DOHH2 (cell line): ENCODE measurements around the gene SMOC1.

Experiments used
- H3F3A ChIP-seq: fragments of 200-600 bp; sonication (generic), shearing (Covaris generic); 2 replicates; pipeline ENCODE4 v1.6.0; 2016; ENCODE audit warnings: antibody characterized with exemption, mild to moderate bottlenecking; ENCODE audit not compliant: control insufficient read depth, insufficient read depth
- H3K27ac ChIP-seq: fragments of 200-600 bp; sonication (generic); 2 replicates; pipeline ENCODE4 v1.5.1; 2014; ENCODE audit warnings: low read depth, mild to moderate bottlenecking, low read length, moderate library complexity
- H3K27me3 ChIP-seq: fragments of 200-600 bp; sonication (generic); 2 replicates; pipeline ENCODE4 v1.6.1; 2014; ENCODE audit warnings: mild to moderate bottlenecking, low read length, mixed read lengths; ENCODE audit not compliant: control insufficient read depth
- H3K36me3 ChIP-seq: fragments of 200-600 bp; sonication (generic); 2 replicates; pipeline ENCODE4 v1.6.1; 2014; ENCODE audit warnings: mild to moderate bottlenecking, low read length, moderate library complexity, mixed read lengths; ENCODE audit not compliant: control insufficient read depth
- H3K4me1 ChIP-seq: fragments of 200-600 bp; sonication (generic); 2 replicates; pipeline ENCODE4 v1.6.1; 2014; ENCODE audit warnings: mild to moderate bottlenecking, low read length, mixed read lengths; ENCODE audit not compliant: control insufficient read depth
- H3K4me2 ChIP-seq: fragments of 200-600 bp; sonication (generic); 2 replicates; pipeline ENCODE4 v1.6.0; 2014; ENCODE audit warnings: mild to moderate bottlenecking, low read length, moderate library complexity
- H3K4me3 ChIP-seq: fragments of 200-600 bp; sonication (generic); 2 replicates; pipeline ENCODE4 v1.5.1; 2014; ENCODE audit warnings: mild to moderate bottlenecking, low read length, mixed read lengths
- H3K79me2 ChIP-seq: fragments of 200-600 bp; sonication (generic); 2 replicates; pipeline ENCODE4 v1.6.1; 2014; ENCODE audit warnings: mild to moderate bottlenecking, low read length, mixed read lengths; ENCODE audit not compliant: control insufficient read depth
- H3K9me2 ChIP-seq: fragments of 200-600 bp; sonication (generic); replicated peaks from 2 replicates; pipeline ENCODE4 v1.6.1; 2014; ENCODE audit warnings: mild to moderate bottlenecking, low read length, mixed read lengths; ENCODE audit not compliant: control insufficient read depth
- H3K9me3 ChIP-seq: fragments of 200-600 bp; sonication (generic); 2 replicates; pipeline ENCODE4 v1.6.1; 2014; ENCODE audit warnings: antibody characterized with exemption, low read length, mixed read lengths; ENCODE audit not compliant: control insufficient read depth, insufficient read depth
- H4K20me1 ChIP-seq: fragments of 200-600 bp; sonication (generic); 2 replicates; pipeline ENCODE4 v1.6.0; 2014; ENCODE audit warnings: low read depth, mild to moderate bottlenecking, antibody characterized with exemption, low read length, moderate library complexity; ENCODE audit not compliant: control insufficient read depth, insufficient read depth
- CTCF ChIP-seq: fragments of 200-600 bp; sonication (generic); IDR thresholded peaks from one replicate; pipeline ENCODE4 v1.5.1; 2014; ENCODE audit warnings: antibody characterized with exemption, mild to moderate bottlenecking, low read depth, low read length; ENCODE audit not compliant: poor library complexity, severe bottlenecking
- EZH2phosphoT487 ChIP-seq: fragments of 200-600 bp; sonication (generic); IDR thresholded peaks from 2 replicates; pipeline ENCODE4 v1.6.1; 2017; ENCODE audit warnings: borderline replicate concordance, mild to moderate bottlenecking, antibody characterized with exemption, low read length, moderate library complexity, mixed read lengths

The SMOC1 gene

GRCh38 chr14:70061108-70061507 is 181.9 kb downstream of the SMOC1 start:
- H3K9me3 ChIP-seq = no peaks in the 10 kb centered on the region
- H3K4me2 ChIP-seq = no peak overlapping the region
- no peaks in the 10 kb centered on the region for H3K79me2 ChIP-seq

DNA sequence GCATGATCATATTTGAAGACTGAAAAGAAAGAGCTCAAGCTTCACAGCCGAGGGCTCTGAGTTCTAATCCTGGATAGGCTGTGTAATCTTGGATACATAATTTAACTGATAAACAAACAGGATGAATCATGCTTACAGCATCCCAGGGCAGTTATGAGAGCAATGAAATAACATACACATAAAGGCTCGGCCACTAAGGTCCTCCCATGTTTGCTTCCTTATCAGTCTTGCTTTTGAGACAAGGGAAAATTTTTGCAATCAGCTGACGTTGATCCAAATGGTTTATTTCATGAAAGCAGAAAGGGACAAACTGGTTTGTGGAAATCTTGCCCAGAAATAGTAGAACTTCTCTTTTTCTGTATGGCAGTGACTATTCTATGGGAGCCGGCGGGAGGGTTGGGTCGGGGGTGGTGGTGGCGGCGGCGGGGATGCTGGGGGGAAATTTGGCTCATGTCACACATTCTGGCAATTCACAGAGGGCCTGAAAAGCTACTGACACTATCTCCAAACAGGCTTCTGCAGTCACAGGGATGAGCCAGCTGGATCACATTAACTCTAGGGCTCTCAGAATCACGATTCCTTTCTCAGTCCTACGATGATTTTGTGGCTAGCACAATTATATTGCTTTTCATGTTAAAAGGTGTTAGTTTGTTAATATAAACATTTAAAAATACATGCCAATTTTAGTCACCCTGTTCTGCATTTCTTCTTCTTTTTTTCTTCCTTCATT is 185.1 kb downstream of the SMOC1 start:
- H3K79me2 ChIP-seq = no peaks in the 10 kb centered on the region
- no peak overlapping the region for H3K4me2 ChIP-seq
- no peaks in the 10 kb centered on the region for H3F3A ChIP-seq
- TF ChIP-seq CTCF = no peak
- H3K27me3 ChIP-seq = peaks cover 3% of the 10 kb centered on the region; the same call in 1 of the 2 replicates
- H3K4me3 ChIP-seq = no peak overlapping the region
- H3K9me3 ChIP-seq = no peaks in the 10 kb centered on the region
- no peaks in the 10 kb centered on the region for H3K36me3 ChIP-seq
- H3K27ac ChIP-seq = no peak overlapping the region
- H3K4me1 ChIP-seq = no peaks in the 10 kb centered on the region
- H4K20me1 ChIP-seq = no peaks in the 10 kb centered on the region
- H3K9me2 ChIP-seq = no peaks in the 10 kb centered on the region

More at GRCh38 chr14:70061108-70061507, 181.9 kb downstream of the SMOC1 start:
- Histone ChIP-seq H3F3A (no peaks in the 10 kb centered on the region), H3K4me1 (no peaks in the 10 kb centered on the region), H3K27me3 (peaks cover 3% of the 10 kb centered on the region; the same call in 1 of the 2 replicates), H3K36me3 (no peaks in the 10 kb centered on the region), H3K4me3 (no peak overlapping the region), H4K20me1 (no peaks in the 10 kb centered on the region), H3K9me2 (no peaks in the 10 kb centered on the region), H3K27ac (no peak overlapping the region)
- TF ChIP-seq EZH2phosphoT487 = no peak
- TF ChIP-seq CTCF = no peak

GRCh38 chr14:70067810-70068209 is 188.6 kb downstream of the SMOC1 start:
- no peak overlapping the region for H3K4me2 ChIP-seq
- H3K9me2 ChIP-seq = no peaks in the 10 kb centered on the region
- H4K20me1 ChIP-seq = no peaks in the 10 kb centered on the region
- no peaks in the 10 kb centered on the region for H3K27me3 ChIP-seq
- no peak overlapping the region for H3K27ac ChIP-seq
- H3K4me1 ChIP-seq = no peaks in the 10 kb centered on the region
- no peaks in the 10 kb centered on the region for H3K36me3 ChIP-seq
- H3F3A ChIP-seq = no peaks in the 10 kb centered on the region
- H3K9me3 ChIP-seq = no peaks in the 10 kb centered on the region
- TF ChIP-seq CTCF (no peak), EZH2phosphoT487 (no peak)
- H3K4me3 ChIP-seq = no peak overlapping the region
- no peaks in the 10 kb centered on the region for H3K79me2 ChIP-seq
